NCI-H1092 (cell line): Measurements from ENCODE around the gene SLC25A47.
"Not testable (repeated sequence)": the region's sequence is repeated elsewhere in the genome, so short reads cannot be mapped to it uniquely, and the experiment has no call there.

ENCODE experiments used
- DNase-seq: peaks from one replicate; lab custom pipeline; 2025; lab: John Stamatoyannopoulos, UW

Gene SLC25A47

DNA sequence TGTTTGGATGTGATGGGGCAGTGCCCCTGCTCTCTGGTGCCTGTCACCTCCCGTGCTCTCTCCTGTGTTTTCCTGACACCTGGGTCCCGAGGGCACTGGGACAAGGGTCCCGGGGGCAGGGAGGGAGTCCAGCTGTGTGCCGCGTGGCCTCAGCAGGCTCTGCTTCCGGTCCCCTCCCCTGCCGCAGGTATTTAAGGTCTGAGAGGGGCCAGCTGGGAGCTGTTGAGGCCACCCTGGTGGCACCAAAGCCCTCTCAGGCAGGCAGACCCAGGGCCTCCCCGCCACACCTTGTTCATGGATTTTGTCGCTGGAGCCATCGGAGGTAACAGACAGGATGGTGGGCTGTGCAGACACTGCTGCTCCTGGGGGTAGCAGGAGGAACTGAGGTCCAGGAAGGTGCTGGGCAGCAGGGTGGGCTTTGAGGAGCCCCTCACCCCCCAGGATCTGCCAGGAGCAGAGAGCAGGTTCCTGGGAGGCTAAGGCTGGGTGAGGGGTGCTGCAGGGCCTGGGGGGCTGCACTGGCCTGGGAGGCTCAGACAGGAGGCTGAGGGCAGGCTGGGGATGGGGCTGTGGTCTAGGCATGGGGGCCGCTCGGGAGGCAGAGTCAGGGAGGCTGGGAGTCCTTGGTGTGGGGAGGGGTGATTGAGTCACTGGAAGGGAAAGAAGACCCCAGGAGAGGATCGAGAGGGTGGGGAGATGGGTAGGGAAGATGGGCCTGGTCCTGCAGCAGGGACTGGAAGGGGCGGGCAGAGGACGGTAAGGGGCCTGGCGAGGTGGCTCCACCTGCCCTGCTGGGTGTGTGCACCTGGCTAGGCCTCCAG lies at the start of gene SLC25A47:
Gene SLC25A47 (plus strand): TSS at position 219 of the 821 bp plus-strand sequence. CDS start 76 bp downstream, at position 295.
- DNase-seq = no peak

GRCh38 chr14:100274250-100274649 lies 48.9 kb upstream of the SLC25A47 start:
- DNase-seq = no peak

DNA sequence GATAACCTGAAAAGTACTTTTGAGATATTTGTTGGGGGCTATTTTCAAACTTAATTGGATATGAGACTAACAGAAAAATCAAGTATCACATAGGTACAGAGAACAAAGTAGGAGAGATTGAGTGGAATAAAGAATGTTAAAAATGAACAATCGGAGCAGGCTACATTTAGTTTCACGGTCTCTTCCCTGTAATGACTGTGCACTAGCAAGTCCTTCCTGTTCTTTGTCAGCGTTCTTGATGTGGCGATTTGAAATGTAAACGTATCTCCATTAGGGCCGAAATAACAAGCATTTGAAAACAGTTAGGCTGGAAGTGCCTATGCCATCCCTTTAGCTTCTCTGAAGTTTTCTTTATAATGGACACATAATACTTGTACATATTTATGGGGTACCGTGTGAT lies 47.9 kb upstream of the SLC25A47 start:
- DNase-seq = no peak

- DNase-seq = no peak
Observed at GRCh38 chr14:100278702-100279101, 44.4 kb upstream of the SLC25A47 start.

DNA sequence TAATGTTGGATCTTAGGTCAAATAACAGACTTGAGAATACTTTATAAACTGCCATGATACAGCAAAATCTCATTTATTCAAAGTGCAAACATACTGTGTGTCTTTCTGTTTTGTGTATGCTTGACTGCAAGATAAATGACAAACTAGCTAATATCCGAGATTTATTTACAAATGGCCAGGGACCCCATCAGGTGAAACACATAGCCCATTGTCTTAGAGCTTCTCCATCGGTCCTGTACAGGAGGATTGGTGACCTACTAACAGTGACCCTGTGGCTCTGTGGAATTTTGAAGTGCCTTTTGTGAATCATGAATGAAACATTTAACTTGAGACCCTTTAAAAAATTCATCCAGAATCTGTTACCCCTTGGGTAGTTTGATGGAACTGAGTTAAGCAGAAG lies 44.0 kb upstream of the SLC25A47 start:
- DNase-seq = no peak

DNA sequence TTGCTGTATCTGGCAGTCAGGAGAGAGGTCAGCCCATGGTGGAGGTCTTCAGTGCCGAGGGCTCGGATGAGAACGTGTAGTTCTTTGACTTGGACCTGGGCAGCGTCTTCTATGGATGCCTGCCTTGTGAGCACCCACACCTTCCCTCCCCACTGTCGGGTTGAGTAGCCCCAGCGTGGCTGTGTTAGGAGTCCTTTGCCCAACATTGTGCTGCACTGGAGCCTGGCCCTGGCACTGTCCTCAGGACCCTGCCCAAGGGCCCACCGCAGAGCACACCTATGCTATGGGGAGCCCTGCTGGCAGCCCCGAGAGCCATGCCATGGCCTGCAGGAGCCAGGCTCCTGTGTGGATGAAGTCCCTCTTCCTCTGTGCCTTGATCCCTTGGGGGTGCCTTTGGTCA lies 43.6 kb upstream of the SLC25A47 start:
- DNase-seq = no peak

DNA sequence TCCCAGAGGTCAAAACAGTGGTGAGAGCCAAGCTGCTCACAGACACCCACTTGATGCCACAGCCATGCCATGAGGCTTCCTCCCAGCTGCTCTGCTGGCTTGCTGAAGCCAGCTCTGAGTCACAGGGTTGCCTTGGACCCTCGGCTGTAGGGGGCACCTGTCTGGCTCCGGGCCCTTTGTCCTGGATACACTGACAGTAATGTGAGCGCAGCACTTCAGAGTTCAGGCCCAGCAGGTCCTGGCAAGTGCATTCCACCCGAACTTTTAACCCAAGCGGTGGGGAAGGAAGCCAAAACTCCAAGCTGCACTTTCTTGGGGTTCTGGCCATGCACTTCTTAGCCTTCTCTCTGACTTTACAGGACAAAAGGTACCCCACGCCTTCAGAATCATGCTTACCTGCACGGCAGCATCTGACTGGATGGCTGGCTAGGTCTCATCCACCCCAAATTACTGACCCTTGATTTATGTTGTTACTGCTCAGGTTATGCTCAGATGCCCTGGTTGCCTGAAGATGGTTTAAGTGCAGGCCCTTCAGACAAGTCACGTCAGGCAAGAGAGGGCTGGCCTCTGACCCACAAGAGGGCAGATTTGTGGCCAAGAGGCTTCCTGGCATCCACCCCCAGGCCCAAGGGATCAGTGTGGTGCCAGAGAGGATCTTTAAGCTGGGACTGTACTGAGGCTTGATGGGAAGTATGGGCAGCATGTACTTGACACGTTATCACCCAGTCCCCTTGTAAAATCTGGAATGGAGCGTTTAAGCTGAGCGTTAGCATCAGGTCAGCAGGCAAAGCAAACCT lies 41.7 kb upstream of the SLC25A47 start:
- no peak for DNase-seq

- no peak for DNase-seq
Observed at GRCh38 chr14:100282083-100282350, 41.1 kb upstream of the SLC25A47 start.

DNA sequence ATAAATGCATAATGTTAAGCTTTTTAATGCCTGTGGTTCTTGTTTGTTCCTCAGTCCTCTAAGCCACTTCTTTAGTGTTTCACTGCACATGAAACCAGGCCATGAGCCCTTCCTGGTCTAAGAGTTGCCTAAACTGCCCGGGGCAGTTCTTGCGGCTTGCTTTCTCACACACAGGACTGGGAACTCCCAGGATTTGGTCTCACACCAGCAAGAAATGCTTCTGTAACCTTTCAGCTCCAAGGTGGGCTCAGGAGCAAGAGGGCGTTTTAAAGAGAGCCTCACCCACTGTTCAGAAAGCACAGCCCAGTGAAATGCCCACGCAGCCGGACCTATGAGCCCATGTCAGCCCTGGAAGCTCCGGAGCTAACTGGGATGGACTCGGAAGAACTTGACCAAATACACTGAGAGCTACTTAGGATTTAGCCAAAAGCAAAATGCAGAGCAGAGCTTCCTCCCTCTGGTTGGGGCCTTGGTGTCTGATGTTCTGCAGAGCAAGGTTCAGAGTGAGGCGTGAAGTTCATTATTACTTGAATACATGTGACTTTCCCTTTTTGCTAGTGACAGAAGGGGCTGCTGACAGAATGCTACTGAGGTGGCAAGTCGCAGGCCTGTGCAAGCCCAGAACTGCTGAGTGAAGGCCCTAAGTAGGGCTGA lies 40.2 kb upstream of the SLC25A47 start:
- no peak for DNase-seq

GRCh38 chr14:100283436-100283835 lies 39.7 kb upstream of the SLC25A47 start:
- DNase-seq = not testable (repeated sequence)

- DNase-seq = no peak
Observed at GRCh38 chr14:100283984-100284881, 38.9 kb upstream of the SLC25A47 start.

GRCh38 chr14:100285021-100285912 lies 37.9 kb upstream of the SLC25A47 start:
- DNase-seq = peak; percentile 42

GRCh38 chr14:100285913-100286400 lies 37.2 kb upstream of the SLC25A47 start:
- DNase-seq = no peak

DNA sequence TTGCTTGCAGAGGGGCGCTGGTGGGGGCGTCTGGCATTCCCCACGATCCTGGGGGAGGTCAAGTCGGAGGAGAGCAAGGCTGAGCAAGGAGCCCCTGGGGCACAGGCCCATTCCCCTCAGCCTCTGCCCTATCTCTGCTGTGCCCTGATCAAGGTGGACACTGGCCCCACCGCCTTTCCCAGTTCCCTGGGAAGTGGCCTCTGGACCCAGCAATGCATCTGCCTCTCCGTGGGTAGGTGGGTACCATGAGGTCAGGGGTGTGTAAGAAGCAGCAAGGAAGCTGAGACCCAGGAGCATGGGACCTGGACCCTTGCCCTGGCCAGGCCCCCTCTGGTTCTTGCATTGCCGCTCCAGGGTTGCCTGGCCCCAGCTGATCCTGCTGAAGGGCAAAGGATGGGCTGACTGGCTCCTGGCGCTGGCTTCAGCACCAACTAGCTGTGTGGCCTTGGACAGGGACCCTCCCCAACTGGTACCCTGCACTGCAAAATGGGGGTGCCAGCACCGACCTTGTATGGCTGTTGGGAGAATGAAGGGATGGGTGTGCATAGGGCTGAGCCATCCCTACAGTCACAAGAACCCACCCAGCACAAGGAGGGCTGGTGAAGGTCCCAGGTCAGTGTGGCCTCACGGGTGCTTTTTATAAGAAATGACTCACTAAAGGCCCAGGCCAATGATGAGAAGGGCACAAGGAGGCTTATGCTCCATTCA lies 36.5 kb upstream of the SLC25A47 start:
- DNase-seq = no peak

- no peak for DNase-seq
Observed at GRCh38 chr14:100287202-100287997, 35.7 kb upstream of the SLC25A47 start.

DNA sequence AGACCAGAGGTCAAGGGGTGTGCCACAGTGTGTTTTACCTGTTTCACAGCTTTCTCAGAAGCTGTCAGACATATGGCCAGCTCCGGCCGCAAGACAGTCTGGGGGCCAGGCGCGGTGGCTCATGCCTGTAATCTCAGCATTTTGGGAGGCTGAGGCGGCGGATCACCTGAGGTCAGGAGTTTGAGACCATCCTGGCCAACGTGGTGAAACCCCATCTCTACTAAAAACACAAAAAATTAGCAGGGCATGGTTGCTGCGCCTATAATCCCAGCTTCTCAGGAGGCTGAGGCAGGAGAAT lies 35.2 kb upstream of the SLC25A47 start:
- DNase-seq = not testable (repeated sequence)

DNA sequence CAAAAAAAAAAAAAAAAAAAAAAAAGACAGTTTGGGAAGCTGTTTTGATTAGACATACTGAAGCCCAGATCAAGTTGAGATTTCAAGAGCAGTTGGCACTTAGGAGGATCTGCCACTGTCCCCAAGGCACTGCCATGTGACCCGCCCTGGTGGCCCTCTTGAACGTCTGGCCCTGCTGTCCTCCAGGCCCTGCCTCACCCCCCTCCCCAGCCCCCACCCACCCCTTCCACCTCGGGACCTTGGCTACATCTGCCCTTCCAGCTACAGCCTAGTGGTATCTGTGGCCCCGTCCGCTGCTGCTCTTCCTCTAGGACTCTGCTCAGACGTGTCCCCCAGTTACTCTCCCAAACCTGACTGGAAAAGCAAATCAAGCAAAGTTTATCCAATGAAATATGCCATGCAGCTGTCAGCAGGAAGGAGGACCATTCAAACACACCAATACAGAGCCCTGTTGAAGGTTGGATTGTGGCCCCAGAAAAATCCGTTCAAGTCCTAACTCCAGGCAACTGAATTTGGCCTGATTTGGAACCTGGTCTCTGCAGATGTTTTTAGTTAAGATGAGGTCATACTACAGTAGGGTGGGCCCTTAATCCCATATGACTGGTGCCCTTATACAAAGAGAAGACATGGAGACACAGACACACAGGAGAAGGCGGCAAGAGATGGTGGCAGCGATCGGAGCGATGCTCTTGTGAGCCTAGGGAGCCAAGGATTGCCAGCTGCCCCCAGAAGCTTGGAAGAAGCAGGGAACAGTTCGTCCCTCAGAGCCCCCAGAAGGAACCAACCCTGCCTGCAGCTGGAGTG lies 34.6 kb upstream of the SLC25A47 start:
- DNase-seq = no peak

GRCh38 chr14:100289916-100290606 lies 33.1 kb upstream of the SLC25A47 start:
- no peak for DNase-seq
